MM.1S (cell line): ENCODE results near the gene BMF.
"Not testable (repeated sequence)": the region's sequence is repeated elsewhere in the genome, so short reads cannot be mapped to it uniquely, and the experiment has no call there.

ENCODE experiments used
- DNase-seq: peaks from one replicate; pipeline ENCODE4 v3.0.0-alpha.2; 2015
- H2AFZ ChIP-seq: fragments of 300-600 bp; sonication (generic); 2 replicates; pipeline ENCODE4 v1.6.0; 2016; ENCODE audit warnings: antibody characterized with exemption, low read length
- H3F3A ChIP-seq: fragments of 300-600 bp; sonication (generic); 2 replicates; pipeline ENCODE4 v1.6.1; 2016; ENCODE audit warnings: mild to moderate bottlenecking, antibody characterized with exemption, low read length, moderate library complexity, mixed read lengths; ENCODE audit not compliant: insufficient read depth
- H3K27ac ChIP-seq: fragments of 300-600 bp; sonication (generic); 2 replicates; pipeline ENCODE4 v1.5.1; 2016; ENCODE audit warnings: mild to moderate bottlenecking, low read length
- H3K27me3 ChIP-seq: fragments of 300-600 bp; sonication (generic); replicated peaks from 2 replicates; pipeline ENCODE4 v1.6.0; 2016; ENCODE audit warnings: low read length; ENCODE audit not compliant: insufficient read depth
- H3K36me3 ChIP-seq: fragments of 300-600 bp; sonication (generic); replicated peaks from 2 replicates; pipeline ENCODE4 v1.6.1; 2016; ENCODE audit warnings: mild to moderate bottlenecking, low read length, mixed read lengths; ENCODE audit not compliant: insufficient read depth
- H3K4me1 ChIP-seq: fragments of 300-600 bp; sonication (generic); 2 replicates; pipeline ENCODE4 v1.6.1; 2016; ENCODE audit warnings: low read length, mixed read lengths
- H3K4me2 ChIP-seq: fragments of 300-600 bp; sonication (generic); 2 replicates; pipeline ENCODE4 v1.6.0; 2016; ENCODE audit warnings: low read depth, low read length
- H3K4me3 ChIP-seq: fragments of 300-600 bp; sonication (generic); 2 replicates; pipeline ENCODE4 v1.5.1; 2016; ENCODE audit warnings: low read length, mixed read lengths
- H3K79me2 ChIP-seq: fragments of 300-600 bp; sonication (generic); 2 replicates; pipeline ENCODE4 v1.6.1; 2016; ENCODE audit warnings: mixed run types, low read length, mixed read lengths
- H3K9ac ChIP-seq: fragments of 300-600 bp; sonication (generic); 2 replicates; pipeline ENCODE4 v1.6.1; 2016; ENCODE audit warnings: low read length, mixed read lengths
- H3K9me2 ChIP-seq: fragments of 300-600 bp; sonication (generic); replicated peaks from 2 replicates; pipeline ENCODE4 v1.6.1; 2016; ENCODE audit warnings: mild to moderate bottlenecking, low read length, mixed read lengths; ENCODE audit not compliant: insufficient read depth
- H3K9me3 ChIP-seq: fragments of 300-600 bp; sonication (generic); replicated peaks from 2 replicates; pipeline ENCODE4 v1.6.1; 2016; ENCODE audit warnings: mild to moderate bottlenecking, low read length, mixed read lengths; ENCODE audit not compliant: insufficient read depth
- H4K20me1 ChIP-seq: fragments of 300-600 bp; sonication (generic); 2 replicates; pipeline ENCODE4 v1.6.1; 2016; ENCODE audit warnings: mild to moderate bottlenecking, low read length, moderate library complexity, mixed read lengths; ENCODE audit not compliant: insufficient read depth
- CTCF ChIP-seq: fragments of 300-600 bp; sonication (generic); IDR thresholded peaks from 2 replicates; pipeline ENCODE4 v1.5.1; 2016; ENCODE audit warnings: antibody characterized with exemption, low read length, mixed read lengths
- EZH2 ChIP-seq: fragments of 300-600 bp; sonication (generic); optimal IDR thresholded peaks from 2 replicates; pipeline ENCODE3; 2017; ENCODE audit warnings: low read depth, mild to moderate bottlenecking, antibody characterized with exemption, low read length, mixed read lengths
- EZH2phosphoT487 ChIP-seq: fragments of 300-600 bp; sonication (generic); IDR thresholded peaks from 2 replicates; pipeline ENCODE4 v1.6.1; 2018; ENCODE audit warnings: antibody characterized with exemption, low read length

Gene BMF

GRCh38 chr15:40137303-40138200 is 28.9 kb upstream of the BMF start:
- Histone ChIP-seq H3K27ac (no peak overlapping the region), H3K4me2 (no peak overlapping the region), H3K4me1 (no peaks in the 10 kb centered on the region), H3K36me3 (no peaks in the 10 kb centered on the region), H3F3A (no peaks in the 10 kb centered on the region), H3K4me3 (no peak overlapping the region), H3K9ac (no peak overlapping the region), H4K20me1 (no peaks in the 10 kb centered on the region), H3K79me2 (no peaks in the 10 kb centered on the region), H3K9me3 (no peaks in the 10 kb centered on the region), H2AFZ (no peak overlapping the region), H3K27me3 (no peaks in the 10 kb centered on the region), H3K9me2 (no peaks in the 10 kb centered on the region)
- TF ChIP-seq EZH2phosphoT487 = no peak
- TF ChIP-seq CTCF = no peak
- TF ChIP-seq EZH2 = no peak
- DNase-seq = no peak

- Histone ChIP-seq H3K4me2 (no peak overlapping the region), H3K9me2 (no peaks in the 10 kb centered on the region), H4K20me1 (no peaks in the 10 kb centered on the region), H2AFZ (no peak overlapping the region), H3K36me3 (no peaks in the 10 kb centered on the region), H3K4me3 (no peak overlapping the region), H3K9ac (no peak overlapping the region), H3F3A (no peaks in the 10 kb centered on the region), H3K27ac (no peak overlapping the region), H3K27me3 (no peaks in the 10 kb centered on the region), H3K9me3 (no peaks in the 10 kb centered on the region), H3K4me1 (no peaks in the 10 kb centered on the region), H3K79me2 (no peaks in the 10 kb centered on the region)
- DNase-seq = no peak
- TF ChIP-seq CTCF = no peak
- TF ChIP-seq EZH2 = no peak
- TF ChIP-seq EZH2phosphoT487 = no peak
These were observed 28.0 kb upstream of the BMF start for GRCh38 chr15:40136470-40137302.

- not testable (repeated sequence) for H4K20me1 ChIP-seq, H3F3A ChIP-seq, H3K9me2 ChIP-seq, H3K27ac ChIP-seq, H3K79me2 ChIP-seq, H3K9me3 ChIP-seq, H3K27me3 ChIP-seq, H3K4me1 ChIP-seq, H3K4me2 ChIP-seq, H3K36me3 ChIP-seq, DNase-seq, H3K9ac ChIP-seq, H2AFZ ChIP-seq, H3K4me3 ChIP-seq
These were observed 27.3 kb upstream of the BMF start for GRCh38 chr15:40135846-40136450.
